Testis (tissue), 2 donors: ENCODE results near the gene SLC22A6.

Experiments used
- POLR2A ChIP-seq: fragments of 450-650 bp; IDR thresholded peaks from one replicate; pipeline ENCODE4 v1.6.1; 2017; ENCODE audit warnings: antibody characterized with exemption, mild to moderate bottlenecking, moderate library complexity
- TF ChIP-seq, protein P1 (sequence below), 3 experiments: fragments of 450-650 bp in 2 of 3; fragments of 200-600 bp in 1 of 3; sonication (generic) in 1 of 3; IDR thresholded peaks; one replicate each; pipeline ENCODE4 v1.5.1; 2016 to 2019; ENCODE audit warnings: antibody characterized with exemption in 3 of 3, mild to moderate bottlenecking in 2 of 3, moderate library complexity in 1 of 3

DNA sequence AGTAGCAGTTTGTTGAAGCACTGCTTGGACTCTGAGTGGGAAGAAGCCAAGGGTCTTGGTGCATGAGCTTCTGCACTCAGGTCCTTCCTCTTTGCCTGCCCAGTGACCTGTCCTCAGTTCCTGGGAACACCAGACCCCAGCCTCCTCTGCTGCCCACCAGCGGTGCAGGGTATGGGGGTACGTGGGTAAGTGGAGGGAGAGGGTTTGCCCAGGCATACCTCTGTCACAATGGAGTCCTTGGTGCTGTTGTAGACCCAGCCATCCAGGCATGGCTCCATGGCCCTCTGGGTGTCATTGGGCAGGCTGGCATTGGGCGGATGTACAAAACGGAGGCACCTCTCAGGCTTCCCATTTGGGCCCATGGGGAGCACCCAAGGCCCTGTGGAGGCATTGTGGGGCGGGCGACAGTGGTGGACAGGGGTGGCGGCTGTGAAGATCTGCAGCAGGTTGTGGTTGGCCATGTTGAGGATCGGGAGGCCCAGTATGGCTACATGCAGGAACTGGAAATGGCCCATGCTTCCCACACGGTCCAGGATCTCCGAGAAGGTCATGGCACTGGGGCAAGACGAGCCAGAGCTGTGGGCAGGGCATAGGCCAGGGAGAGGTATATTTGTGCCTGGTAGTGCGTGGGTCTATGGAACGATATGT lies 29.8 kb upstream of the SLC22A6 start:
- TF ChIP-seq, protein P1, sequence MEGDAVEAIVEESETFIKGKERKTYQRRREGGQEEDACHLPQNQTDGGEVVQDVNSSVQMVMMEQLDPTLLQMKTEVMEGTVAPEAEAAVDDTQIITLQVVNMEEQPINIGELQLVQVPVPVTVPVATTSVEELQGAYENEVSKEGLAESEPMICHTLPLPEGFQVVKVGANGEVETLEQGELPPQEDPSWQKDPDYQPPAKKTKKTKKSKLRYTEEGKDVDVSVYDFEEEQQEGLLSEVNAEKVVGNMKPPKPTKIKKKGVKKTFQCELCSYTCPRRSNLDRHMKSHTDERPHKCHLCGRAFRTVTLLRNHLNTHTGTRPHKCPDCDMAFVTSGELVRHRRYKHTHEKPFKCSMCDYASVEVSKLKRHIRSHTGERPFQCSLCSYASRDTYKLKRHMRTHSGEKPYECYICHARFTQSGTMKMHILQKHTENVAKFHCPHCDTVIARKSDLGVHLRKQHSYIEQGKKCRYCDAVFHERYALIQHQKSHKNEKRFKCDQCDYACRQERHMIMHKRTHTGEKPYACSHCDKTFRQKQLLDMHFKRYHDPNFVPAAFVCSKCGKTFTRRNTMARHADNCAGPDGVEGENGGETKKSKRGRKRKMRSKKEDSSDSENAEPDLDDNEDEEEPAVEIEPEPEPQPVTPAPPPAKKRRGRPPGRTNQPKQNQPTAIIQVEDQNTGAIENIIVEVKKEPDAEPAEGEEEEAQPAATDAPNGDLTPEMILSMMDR (IDR thresholded peaks at IDR 0.05): no peak
- TF ChIP-seq POLR2A: no peak
